Hematopoietic multipotent progenitor cell treated with erythropoietin and hydrocortisone succinate and interleukin-3 and kit ligand, for 6 days (in vitro differentiated cells): ENCODE data around the gene TNMD.
"Not testable (repeated sequence)": the region's sequence is repeated elsewhere in the genome, so short reads cannot be mapped to it uniquely, and the experiment has no call there.

Experiments used
- DNase-seq: peaks from one replicate; pipeline ENCODE4 v3.0.0-alpha.2; 2015

The TNMD gene

GRCh38 chrX:100584611-100585010 is at the start of gene TNMD:
Gene TNMD (plus strand): TSS chrX:100584936. CDS start chrX:100585019, 83 bp downstream.
- no peak for DNase-seq

GRCh38 chrX:100565534-100565933 is 19.2 kb upstream of the TNMD start:
- not testable (repeated sequence) for DNase-seq

GRCh38 chrX:100586747-100587146 is 2.0 kb downstream of the TNMD start:
- DNase-seq, result no peak

- DNase-seq, result no peak
Observed at GRCh38 chrX:100587861-100588260, 3.1 kb downstream of the TNMD start.

GRCh38 chrX:100591256-100592051 is 6.7 kb downstream of the TNMD start:
- DNase-seq, result no peak

GRCh38 chrX:100593126-100593525 is 8.4 kb downstream of the TNMD start:
- DNase-seq, result no peak

- no peak for DNase-seq
Observed at GRCh38 chrX:100593581-100593980, 8.8 kb downstream of the TNMD start.

- no peak for DNase-seq
Observed at GRCh38 chrX:100596601-100597000, 11.9 kb downstream of the TNMD start.

GRCh38 chrX:100599456-100599855 is 14.7 kb downstream of the TNMD start:
- no peak for DNase-seq

GRCh38 chrX:100600340-100600739 is 15.6 kb downstream of the TNMD start:
- DNase-seq, result no peak

- DNase-seq, result no peak
Observed at GRCh38 chrX:100600758-100601157, 16.0 kb downstream of the TNMD start.

- peak; percentile 20 for DNase-seq
Observed at GRCh38 chrX:100606753-100607152, 22.0 kb downstream of the TNMD start.

GRCh38 chrX:100609591-100609990 is 24.9 kb downstream of the TNMD start:
- no peak for DNase-seq

- no peak for DNase-seq
Observed at GRCh38 chrX:100611951-100612350, 27.2 kb downstream of the TNMD start.

- DNase-seq, result peak; percentile 46
Observed at GRCh38 chrX:100615005-100615404, 30.3 kb downstream of the TNMD start.

- no peak for DNase-seq
Observed at GRCh38 chrX:100623001-100623400, 38.3 kb downstream of the TNMD start.

GRCh38 chrX:100625985-100626491 is 41.3 kb downstream of the TNMD start:
- peak; percentile 37 for DNase-seq

GRCh38 chrX:100635040-100635439 is 50.3 kb downstream of the TNMD start:
- no peak for DNase-seq

GRCh38 chrX:100635989-100636320 is 51.2 kb downstream of the TNMD start:
- no peak for DNase-seq

GRCh38 chrX:100636321-100636991 is 51.7 kb downstream of the TNMD start, which contains the start of gene TSPAN6:
Gene TSPAN6 (minus strand): TSS chrX:100636806. CDS start chrX:100636694, 112 bp downstream.
- peak; percentile 85 for DNase-seq

GRCh38 chrX:100642290-100642689 is 57.6 kb downstream of the TNMD start:
- DNase-seq, result no peak

- DNase-seq, result no peak
Observed at GRCh38 chrX:100643212-100643611, 58.5 kb downstream of the TNMD start.

GRCh38 chrX:100643956-100644860 is 59.5 kb downstream of the TNMD start, which contains the start of gene SRPX2:
Gene SRPX2 (plus strand): TSS chrX:100644199. CDS start chrX:100646323, 2,124 bp downstream.
- no peak for DNase-seq
